Measurements from ENCODE around the gene PSD2. TPM values are rescaled to one million over a fixed set of nuclear protein-coding genes. Genes with fewer than 3 reads are reported as not detected.

Gene PSD2
- total and polyA plus RNA-seq, 2 of the 13 experiments (the other 11 are each of a cell fraction or from before 2014, with no cell fraction given) = 0.07 TPM; not detected in 1

DNA sequence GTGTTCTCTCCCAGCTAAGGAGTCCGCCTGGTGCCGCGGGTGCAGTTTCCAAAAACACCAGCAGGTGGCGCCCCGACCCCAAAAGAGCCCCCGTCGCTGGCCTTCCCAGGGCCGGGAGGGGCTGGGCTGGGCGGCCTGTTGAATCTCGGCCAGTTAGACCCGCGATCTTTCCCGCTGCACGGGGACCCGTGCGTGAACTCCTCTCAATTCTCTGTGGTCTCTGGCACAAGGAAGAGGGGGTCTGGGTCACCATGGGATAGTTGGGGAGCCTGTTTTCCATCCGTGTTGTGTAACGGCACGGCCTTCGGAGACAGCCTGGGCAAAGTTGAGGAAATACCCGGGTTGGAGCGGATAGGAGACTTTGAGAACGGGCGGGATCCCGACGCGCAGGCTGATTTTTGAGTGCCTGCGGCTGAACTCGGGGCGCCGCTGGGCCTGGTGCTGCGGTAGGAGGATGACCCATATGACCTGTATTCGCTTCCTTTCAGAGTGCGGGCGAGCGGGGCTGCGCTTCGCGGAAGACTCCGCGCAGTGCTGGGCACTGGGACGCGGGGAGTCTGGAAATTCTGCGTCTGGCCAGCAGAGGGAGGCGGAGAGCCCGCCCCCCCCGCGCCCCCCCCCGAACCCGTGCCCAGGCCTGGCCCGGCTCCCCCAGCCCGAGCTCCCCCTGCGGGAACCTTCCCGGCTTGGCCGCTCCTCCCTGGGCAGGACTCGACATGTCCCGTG lies 7.9 kb upstream of the PSD2 start (continued):
- no peak for TF ChIP-seq ZNF407 (CRISPR knock-in tag; IDR thresholded peaks at IDR 0.05; ENCODE audit: not compliant biosample characterization)
- TF ChIP-seq AHR (CRISPR knock-in tag; IDR thresholded peaks at IDR 0.05) = no peak
- TF ChIP-seq, protein P1, sequence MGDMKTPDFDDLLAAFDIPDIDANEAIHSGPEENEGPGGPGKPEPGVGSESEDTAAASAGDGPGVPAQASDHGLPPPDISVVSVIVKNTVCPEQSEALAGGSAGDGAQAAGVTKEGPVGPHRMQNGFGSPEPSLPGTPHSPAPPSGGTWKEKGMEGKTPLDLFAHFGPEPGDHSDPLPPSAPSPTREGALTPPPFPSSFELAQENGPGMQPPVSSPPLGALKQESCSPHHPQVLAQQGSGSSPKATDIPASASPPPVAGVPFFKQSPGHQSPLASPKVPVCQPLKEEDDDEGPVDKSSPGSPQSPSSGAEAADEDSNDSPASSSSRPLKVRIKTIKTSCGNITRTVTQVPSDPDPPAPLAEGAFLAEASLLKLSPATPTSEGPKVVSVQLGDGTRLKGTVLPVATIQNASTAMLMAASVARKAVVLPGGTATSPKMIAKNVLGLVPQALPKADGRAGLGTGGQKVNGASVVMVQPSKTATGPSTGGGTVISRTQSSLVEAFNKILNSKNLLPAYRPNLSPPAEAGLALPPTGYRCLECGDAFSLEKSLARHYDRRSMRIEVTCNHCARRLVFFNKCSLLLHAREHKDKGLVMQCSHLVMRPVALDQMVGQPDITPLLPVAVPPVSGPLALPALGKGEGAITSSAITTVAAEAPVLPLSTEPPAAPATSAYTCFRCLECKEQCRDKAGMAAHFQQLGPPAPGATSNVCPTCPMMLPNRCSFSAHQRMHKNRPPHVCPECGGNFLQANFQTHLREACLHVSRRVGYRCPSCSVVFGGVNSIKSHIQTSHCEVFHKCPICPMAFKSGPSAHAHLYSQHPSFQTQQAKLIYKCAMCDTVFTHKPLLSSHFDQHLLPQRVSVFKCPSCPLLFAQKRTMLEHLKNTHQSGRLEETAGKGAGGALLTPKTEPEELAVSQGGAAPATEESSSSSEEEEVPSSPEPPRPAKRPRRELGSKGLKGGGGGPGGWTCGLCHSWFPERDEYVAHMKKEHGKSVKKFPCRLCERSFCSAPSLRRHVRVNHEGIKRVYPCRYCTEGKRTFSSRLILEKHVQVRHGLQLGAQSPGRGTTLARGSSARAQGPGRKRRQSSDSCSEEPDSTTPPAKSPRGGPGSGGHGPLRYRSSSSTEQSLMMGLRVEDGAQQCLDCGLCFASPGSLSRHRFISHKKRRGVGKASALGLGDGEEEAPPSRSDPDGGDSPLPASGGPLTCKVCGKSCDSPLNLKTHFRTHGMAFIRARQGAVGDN (CRISPR knock-in tag; IDR thresholded peaks at IDR 0.05) = peak; percentile 62
- TF ChIP-seq SMARCC2 (IDR thresholded peaks at IDR 0.05) = no peak
- TF ChIP-seq MYNN (CRISPR knock-in tag; IDR thresholded peaks at IDR 0.05; ENCODE audit: low read depth) = no peak
- TF ChIP-seq ZNF33A (CRISPR knock-in tag; IDR thresholded peaks at IDR 0.05; ENCODE audit: borderline replicate concordance) = no peak
- TF ChIP-seq ZNF207 (IDR thresholded peaks at IDR 0.05; ENCODE audit: borderline replicate concordance) = no peak
- TF ChIP-seq ZNF567 (CRISPR knock-in tag; IDR thresholded peaks at IDR 0.05; ENCODE audit: borderline replicate concordance) = 0 out of 2 replicates have a peak, but pooled peaks have one; percentile 80
- TF ChIP-seq ZNF124 (CRISPR knock-in tag; IDR thresholded peaks at IDR 0.05) = no peak; the same call in 1 of the 2 replicates
- TF ChIP-seq CENPT (CRISPR knock-in tag; IDR thresholded peaks at IDR 0.05; ENCODE audit: low read depth) = no peak
- no peak for TF ChIP-seq ZNF746 (CRISPR knock-in tag; IDR thresholded peaks at IDR 0.05)
- TF ChIP-seq, protein P2, sequence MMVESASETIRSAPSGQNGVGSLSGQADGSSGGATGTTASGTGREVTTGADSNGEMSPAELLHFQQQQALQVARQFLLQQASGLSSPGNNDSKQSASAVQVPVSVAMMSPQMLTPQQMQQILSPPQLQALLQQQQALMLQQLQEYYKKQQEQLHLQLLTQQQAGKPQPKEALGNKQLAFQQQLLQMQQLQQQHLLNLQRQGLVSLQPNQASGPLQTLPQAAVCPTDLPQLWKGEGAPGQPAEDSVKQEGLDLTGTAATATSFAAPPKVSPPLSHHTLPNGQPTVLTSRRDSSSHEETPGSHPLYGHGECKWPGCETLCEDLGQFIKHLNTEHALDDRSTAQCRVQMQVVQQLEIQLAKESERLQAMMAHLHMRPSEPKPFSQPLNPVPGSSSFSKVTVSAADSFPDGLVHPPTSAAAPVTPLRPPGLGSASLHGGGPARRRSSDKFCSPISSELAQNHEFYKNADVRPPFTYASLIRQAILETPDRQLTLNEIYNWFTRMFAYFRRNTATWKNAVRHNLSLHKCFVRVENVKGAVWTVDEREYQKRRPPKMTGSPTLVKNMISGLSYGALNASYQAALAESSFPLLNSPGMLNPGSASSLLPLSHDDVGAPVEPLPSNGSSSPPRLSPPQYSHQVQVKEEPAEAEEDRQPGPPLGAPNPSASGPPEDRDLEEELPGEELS (CRISPR knock-in tag; IDR thresholded peaks at IDR 0.05) = no peak
- TF ChIP-seq REPIN1 (CRISPR knock-in tag; IDR thresholded peaks at IDR 0.05; ENCODE audit: borderline replicate concordance, low read depth) = 0 out of 2 replicates have a peak, but pooled peaks have one; percentile 27

Measured in HepG2 (cell line).